Measurements from ENCODE around the gene PTAFR.

- TF ChIP-seq CTCF (IDR thresholded peaks at IDR 0.05; ENCODE audit: low read depth, low read length) (no peak), MYC (IDR thresholded peaks at IDR 0.05; ENCODE audit: low read depth, low read length) (no peak), POLR2A (IDR thresholded peaks at IDR 0.05; ENCODE audit: extremely low read depth, insufficient read length) (no peak)
Observed at GRCh38 chr1:28123461-28123961, 53.0 kb downstream of the PTAFR start.
